Measurements from ENCODE around the gene ACAP3.

The ACAP3 gene

DNA sequence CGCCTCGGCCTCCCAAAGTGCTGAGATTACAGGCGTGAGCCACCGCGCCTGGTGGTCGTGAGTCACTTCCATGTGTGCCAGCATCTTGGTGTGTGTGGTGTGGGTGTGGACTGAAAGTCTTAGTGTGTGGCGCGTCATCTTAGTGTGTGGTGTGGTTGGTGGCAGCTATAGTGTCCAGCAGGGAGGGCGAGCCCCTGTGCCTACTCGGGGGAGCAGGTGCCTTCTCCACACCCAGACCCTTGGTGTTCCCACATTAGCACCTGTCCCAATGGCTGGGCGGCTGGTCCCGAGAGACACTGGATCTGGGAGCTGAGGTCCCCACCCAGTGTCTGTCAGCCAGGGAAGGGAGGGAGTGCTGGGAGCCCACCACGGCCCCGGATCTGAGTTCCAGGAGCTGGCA is 24.7 kb downstream of the ACAP3 start:
- H3K36me3 ChIP-seq (replicated peaks in 1 of 2; ENCODE audit: control insufficient read depth in 2 of 2, insufficient read depth in 2 of 2, low read length in 2 of 2), result no peaks in the 10 kb centered on the region
- no CpG with 5 or more reads among the region's 14 CpGs for WGBS, 2 donors (ENCODE audit: extremely low coverage in 2 of 2, insufficient read length in 2 of 2, insufficient replicate concordance in 1 of 2)
- DNase-seq (ENCODE audit: low spot score), result no peak

GRCh38 chr1:1281533-1282321 is 26.0 kb downstream of the ACAP3 start:
- WGBS, 2 donors (ENCODE audit: extremely low coverage in 2 of 2, insufficient read length in 2 of 2, insufficient replicate concordance in 1 of 2), result no CpG with 5 or more reads among the region's 26 CpGs
- Histone ChIP-seq H3K18ac (ENCODE audit: low read length) (peak overlapping the region; percentile 70), H4K91ac (ENCODE audit: low read depth, low read length, poor library complexity) (no peak overlapping the region), H4K8ac (ENCODE audit: low read depth, low read length) (no peak overlapping the region), H3K4me1 (ENCODE audit: control insufficient read depth in 2 of 2, insufficient read depth in 1 of 2, low read depth in 1 of 2, low read length in 2 of 2) (peaks cover 0 to 4% of the 10 kb centered on the region in 2 donors), H2BK12ac (ENCODE audit: low read length) (no peak overlapping the region), H3K36me3 (replicated peaks in 1 of 2; ENCODE audit: control insufficient read depth in 2 of 2, insufficient read depth in 2 of 2, low read length in 2 of 2) (no peaks in the 10 kb centered on the region), H2BK15ac (ENCODE audit: low read length) (peak overlapping the region; percentile 89), H3K9ac (ENCODE audit: low read depth, low read length, poor library complexity) (no peak overlapping the region), H2AK5ac (ENCODE audit: low read depth, low read length) (peak overlapping the region; percentile 83), H3K4me2 (ENCODE audit: insufficient read depth, low read length, poor library complexity, severe bottlenecking) (no peak overlapping the region), H2AFZ (ENCODE audit: low read length) (no peak overlapping the region), H3K23ac (ENCODE audit: low read depth, low read length, poor library complexity) (no peak overlapping the region), H3K4me3 (ENCODE audit: low read length in 2 of 2) (no peak overlapping the region), H2BK5ac (ENCODE audit: low read length) (no peak overlapping the region), H3K27me3 (ENCODE audit: control insufficient read depth in 3 of 3, insufficient read depth in 3 of 3, low read depth in 1 of 3, low read length in 3 of 3) (no peaks in the 10 kb centered on the region), H3K14ac (ENCODE audit: low read length) (peak overlapping the region; percentile 2), H3K9me3 (replicated peaks in 1 of 2; ENCODE audit: control insufficient read depth in 2 of 2, insufficient read depth in 1 of 2, low read depth in 1 of 2, low read length in 2 of 2) (no peaks in the 10 kb centered on the region), H3K79me1 (ENCODE audit: low read depth, low read length) (peaks cover 5% of the 10 kb centered on the region), H2BK120ac (ENCODE audit: low read depth, low read length) (no peak overlapping the region), H3K27ac (replicated peaks; ENCODE audit: low read length) (no peak overlapping the region), H3K4ac (ENCODE audit: low read length) (no peak overlapping the region)
- no peak for DNase-seq (ENCODE audit: low spot score)

More for the DNA sequence above, 24.7 kb downstream of the ACAP3 start:
- H4K91ac ChIP-seq (ENCODE audit: low read depth, low read length, poor library complexity), result no peak overlapping the region
- H3K18ac ChIP-seq (ENCODE audit: low read length), result peak overlapping the region; percentile 48
- no peaks in the 10 kb centered on the region for H3K27me3 ChIP-seq (ENCODE audit: control insufficient read depth in 3 of 3, insufficient read depth in 3 of 3, low read depth in 1 of 3, low read length in 3 of 3)
- H3K14ac ChIP-seq (ENCODE audit: low read length), result no peak overlapping the region
- no peak overlapping the region for H3K9ac ChIP-seq (ENCODE audit: low read depth, low read length, poor library complexity)
- no peak overlapping the region for H2AFZ ChIP-seq (ENCODE audit: low read length)
- peak overlapping the region; percentile 75 for H2BK5ac ChIP-seq (ENCODE audit: low read length)
- H2BK120ac ChIP-seq (ENCODE audit: low read depth, low read length), result no peak overlapping the region
- H2BK12ac ChIP-seq (ENCODE audit: low read length), result no peak overlapping the region
- no peak overlapping the region for H3K23ac ChIP-seq (ENCODE audit: low read depth, low read length, poor library complexity)
- H2BK15ac ChIP-seq (ENCODE audit: low read length), result peak overlapping the region; percentile 78
- H3K79me1 ChIP-seq (ENCODE audit: low read depth, low read length), result peaks cover 5% of the 10 kb centered on the region
- H3K4me2 ChIP-seq (ENCODE audit: insufficient read depth, low read length, poor library complexity, severe bottlenecking), result no peak overlapping the region
- H3K9me3 ChIP-seq (replicated peaks in 1 of 2; ENCODE audit: control insufficient read depth in 2 of 2, insufficient read depth in 1 of 2, low read depth in 1 of 2, low read length in 2 of 2), result no peaks in the 10 kb centered on the region
- no peak overlapping the region for H3K4me3 ChIP-seq (ENCODE audit: low read length in 2 of 2)
- H3K4ac ChIP-seq (ENCODE audit: low read length), result no peak overlapping the region
- H4K8ac ChIP-seq (ENCODE audit: low read depth, low read length), result no peak overlapping the region
- H3K27ac ChIP-seq (replicated peaks; ENCODE audit: low read length), result no peak overlapping the region
- peaks cover 0 to 4% of the 10 kb centered on the region in 2 donors for H3K4me1 ChIP-seq (ENCODE audit: control insufficient read depth in 2 of 2, insufficient read depth in 1 of 2, low read depth in 1 of 2, low read length in 2 of 2)
- H2AK5ac ChIP-seq (ENCODE audit: low read depth, low read length), result peak overlapping the region; percentile 81

DNA sequence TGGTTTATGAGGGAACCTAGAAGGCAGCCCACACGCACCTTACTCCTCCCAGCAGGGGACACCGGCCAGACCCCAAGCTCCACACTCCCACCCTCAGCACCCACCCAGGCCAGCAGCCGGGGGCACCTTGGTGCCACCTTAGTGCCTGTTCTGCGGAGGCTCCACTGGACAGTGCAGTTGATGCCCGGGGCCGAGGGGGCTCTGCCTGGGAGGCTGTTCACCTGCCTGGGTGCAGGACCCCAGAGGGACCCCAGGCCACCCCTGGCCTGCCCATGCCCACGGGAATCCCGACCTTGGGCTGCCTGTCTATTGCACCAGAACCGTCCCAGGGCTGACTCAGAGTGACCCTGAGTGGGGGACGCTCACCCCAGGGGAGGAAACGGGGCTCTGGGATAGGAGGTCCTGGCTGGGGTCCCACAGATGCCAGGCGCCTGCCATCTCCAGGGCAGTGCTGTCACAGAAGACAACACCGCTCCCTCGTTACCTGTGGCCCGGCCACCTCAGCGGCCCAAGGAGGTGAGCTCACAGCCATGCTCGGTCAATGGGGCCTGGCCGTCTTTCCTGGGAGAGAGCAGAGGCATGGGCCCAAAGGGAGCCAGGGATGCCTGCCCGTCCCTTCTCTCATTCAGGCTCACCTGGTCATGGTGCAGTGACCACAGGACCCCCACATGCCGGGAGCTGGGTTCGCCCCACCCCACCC is 26.8 kb downstream of the ACAP3 start:
- H4K91ac ChIP-seq (ENCODE audit: low read depth, low read length, poor library complexity), result no peak overlapping the region
- H2BK5ac ChIP-seq (ENCODE audit: low read length), result peak overlapping the region; percentile 24
- DNase-seq (ENCODE audit: low spot score), result no peak
- H3K9ac ChIP-seq (ENCODE audit: low read depth, low read length, poor library complexity), result peak overlapping the region; percentile 44
- H3K14ac ChIP-seq (ENCODE audit: low read length), result peak overlapping the region; percentile 82
- H2BK120ac ChIP-seq (ENCODE audit: low read depth, low read length), result no peak overlapping the region
- no peak overlapping the region for H3K4me3 ChIP-seq (ENCODE audit: low read length in 2 of 2)
- peak overlapping the region; percentile 28 for H3K18ac ChIP-seq (ENCODE audit: low read length)
- no peaks in the 10 kb centered on the region for H3K9me3 ChIP-seq (replicated peaks in 1 of 2; ENCODE audit: control insufficient read depth in 2 of 2, insufficient read depth in 1 of 2, low read depth in 1 of 2, low read length in 2 of 2)
- peaks cover 0 to 4% of the 10 kb centered on the region in 2 donors for H3K4me1 ChIP-seq (ENCODE audit: control insufficient read depth in 2 of 2, insufficient read depth in 1 of 2, low read depth in 1 of 2, low read length in 2 of 2)
- H2BK15ac ChIP-seq (ENCODE audit: low read length), result peak overlapping the region; percentile 89
- no peak overlapping the region for H3K27ac ChIP-seq (replicated peaks; ENCODE audit: low read length)
- no peak overlapping the region for H3K4ac ChIP-seq (ENCODE audit: low read length)
- WGBS, 2 donors (ENCODE audit: extremely low coverage in 2 of 2, insufficient read length in 2 of 2, insufficient replicate concordance in 1 of 2), result no CpG with 5 or more reads among the region's 21 CpGs
- no peak overlapping the region for H3K23ac ChIP-seq (ENCODE audit: low read depth, low read length, poor library complexity)
- H2BK12ac ChIP-seq (ENCODE audit: low read length), result no peak overlapping the region
- no peak overlapping the region for H2AFZ ChIP-seq (ENCODE audit: low read length)
- peak overlapping the region; percentile 81 for H2AK5ac ChIP-seq (ENCODE audit: low read depth, low read length)
- no peaks in the 10 kb centered on the region for H3K27me3 ChIP-seq (ENCODE audit: control insufficient read depth in 3 of 3, insufficient read depth in 3 of 3, low read depth in 1 of 3, low read length in 3 of 3)
- H3K4me2 ChIP-seq (ENCODE audit: insufficient read depth, low read length, poor library complexity, severe bottlenecking), result no peak overlapping the region
- H4K8ac ChIP-seq (ENCODE audit: low read depth, low read length), result no peak overlapping the region
- H3K36me3 ChIP-seq (replicated peaks in 1 of 2; ENCODE audit: control insufficient read depth in 2 of 2, insufficient read depth in 2 of 2, low read length in 2 of 2), result no peaks in the 10 kb centered on the region
- peaks cover 2% of the 10 kb centered on the region for H3K79me1 ChIP-seq (ENCODE audit: low read depth, low read length)

- Histone ChIP-seq H3K4me3 (ENCODE audit: low read length in 2 of 2) (peak overlapping the region in 1 of 2 donors; percentile 16), H3K4me1 (ENCODE audit: control insufficient read depth in 2 of 2, insufficient read depth in 1 of 2, low read depth in 1 of 2, low read length in 2 of 2) (peaks cover 5 to 14% of the 10 kb centered on the region in 2 donors), H3K27me3 (ENCODE audit: control insufficient read depth in 3 of 3, insufficient read depth in 3 of 3, low read depth in 1 of 3, low read length in 3 of 3) (no peaks in the 10 kb centered on the region), H3K27ac (replicated peaks; ENCODE audit: low read length) (no peak overlapping the region), H3K23ac (ENCODE audit: low read depth, low read length, poor library complexity) (no peak overlapping the region), H3K9me3 (replicated peaks in 1 of 2; ENCODE audit: control insufficient read depth in 2 of 2, insufficient read depth in 1 of 2, low read depth in 1 of 2, low read length in 2 of 2) (no peaks in the 10 kb centered on the region), H2AK5ac (ENCODE audit: low read depth, low read length) (no peak overlapping the region), H3K36me3 (replicated peaks in 1 of 2; ENCODE audit: control insufficient read depth in 2 of 2, insufficient read depth in 2 of 2, low read length in 2 of 2) (no peaks in the 10 kb centered on the region), H3K4ac (ENCODE audit: low read length) (no peak overlapping the region), H2BK120ac (ENCODE audit: low read depth, low read length) (no peak overlapping the region), H3K9ac (ENCODE audit: low read depth, low read length, poor library complexity) (no peak overlapping the region), H2BK5ac (ENCODE audit: low read length) (no peak overlapping the region), H4K8ac (ENCODE audit: low read depth, low read length) (peak overlapping the region; percentile 65), H2BK15ac (ENCODE audit: low read length) (no peak overlapping the region), H4K91ac (ENCODE audit: low read depth, low read length, poor library complexity) (no peak overlapping the region), H3K18ac (ENCODE audit: low read length) (peak overlapping the region; percentile 11), H3K14ac (ENCODE audit: low read length) (no peak overlapping the region), H2BK12ac (ENCODE audit: low read length) (no peak overlapping the region), H3K4me2 (ENCODE audit: insufficient read depth, low read length, poor library complexity, severe bottlenecking) (no peak overlapping the region), H2AFZ (ENCODE audit: low read length) (no peak overlapping the region), H3K79me1 (ENCODE audit: low read depth, low read length) (peaks cover 5% of the 10 kb centered on the region)
- DNase-seq (ENCODE audit: low spot score), result no peak
- WGBS, 2 donors (ENCODE audit: extremely low coverage in 2 of 2, insufficient read length in 2 of 2, insufficient replicate concordance in 1 of 2), result no CpG with 5 or more reads among the region's 17 CpGs
These were observed 28.7 kb downstream of the ACAP3 start for GRCh38 chr1:1279028-1279427.

All from neuronal stem cell (in vitro differentiated cells).